SK-N-SH (cell line): ENCODE data around the gene MAP4K3. TPM values are rescaled to one million over a fixed set of nuclear protein-coding genes. Genes with fewer than 3 reads are reported as not detected.

Source experiments
- CTCF ChIA-PET: fragments of 300-600, 350-600 bp; formaldehyde crosslinking; extraction: SDS; loops from one replicate; lab custom pipeline; 2021; lab: Yijun Ruan, JAX
- POLR2A ChIA-PET: fragments of 350-600 bp; sonication (Branson Sonifier 250); formaldehyde crosslinking; extraction: SDS; loops from one replicate; lab custom pipeline; 2020; ENCODE audit warnings: antibody characterized with exemption, inconsistent platforms; lab: Yijun Ruan, JAX
- DNase-seq: peaks from one replicate; pipeline ENCODE4 v3.0.0; 2012
- H2AFZ ChIP-seq: fragments of 200-600 bp; sonication (generic); 2 replicates; pipeline ENCODE4 v1.8.1; 2016; ENCODE audit warnings: antibody characterized with exemption, mild to moderate bottlenecking, low read depth
- H3F3A ChIP-seq: fragments of 200-600 bp; sonication (generic); replicated peaks from 2 replicates; pipeline ENCODE3; 2016; ENCODE audit warnings: antibody characterized with exemption, mild to moderate bottlenecking; ENCODE audit not compliant: insufficient read depth
- H3K27ac ChIP-seq, 2 experiments: fragments of 200-500 bp in 1 of 2; fragments of 200-600 bp in 1 of 2; sonication (Bioruptor generic) in 1 of 2; sonication (generic), shearing (Covaris generic) in 1 of 2; 2 replicates each; pipeline versions ENCODE4 v1.5.1 to v1.6.1; 2014 to 2016; ENCODE audit warnings: low read depth in 2 of 2, inconsistent platforms in 1 of 2, low read length in 1 of 2, mild to moderate bottlenecking in 1 of 2, mixed read lengths in 1 of 2
- H3K27me3 ChIP-seq: fragments of 200-600 bp; sonication (generic), shearing (Covaris generic); 2 replicates; pipeline ENCODE4 v1.6.1; 2016; ENCODE audit warnings: mixed run types; ENCODE audit not compliant: insufficient read depth
- H3K36me3 ChIP-seq, 2 experiments: fragments of 200-500 bp in 1 of 2; fragments of 200-600 bp in 1 of 2; sonication (Bioruptor generic) in 1 of 2; sonication (generic) in 1 of 2; replicated peaks in 1 of 2; 2 replicates each; pipeline versions ENCODE3 to v1.5.1; 2014 to 2016; ENCODE audit warnings: low read length in 1 of 2, mild to moderate bottlenecking in 1 of 2; ENCODE audit not compliant: insufficient read depth in 2 of 2, control insufficient read depth in 1 of 2
- H3K4me1 ChIP-seq, 2 experiments: fragments of 200-500 bp in 1 of 2; fragments of 200-600 bp in 1 of 2; sonication (Bioruptor generic) in 1 of 2; sonication (generic), shearing (Covaris generic) in 1 of 2; 2 replicates each; pipeline versions ENCODE4 v1.5.1 to v1.6.1; 2014 to 2016; ENCODE audit warnings: low read depth in 1 of 2, low read length in 1 of 2, mixed run types in 1 of 2; ENCODE audit not compliant: insufficient read depth in 2 of 2, control insufficient read depth in 1 of 2
- H3K4me2 ChIP-seq: fragments of 200-600 bp; sonication (generic), shearing (Covaris generic); 2 replicates; pipeline ENCODE4 v1.6.1; 2017; ENCODE audit warnings: mixed run types
- H3K4me3 ChIP-seq, 2 experiments: fragments of 200-500 bp in 1 of 2; fragments of 200-600 bp in 1 of 2; sonication (Bioruptor generic) in 1 of 2; sonication (generic), shearing (Covaris generic) in 1 of 2; 2 replicates each; pipeline versions ENCODE4 v1.5.1 to v1.8.1; 2014 to 2016; ENCODE audit warnings: low read depth in 2 of 2, inconsistent platforms in 1 of 2, low read length in 1 of 2, mild to moderate bottlenecking in 1 of 2, mixed read lengths in 1 of 2, moderate library complexity in 1 of 2
- H3K79me2 ChIP-seq: fragments of 200-600 bp; sonication (generic); 2 replicates; pipeline ENCODE4 v1.8.1; 2017; ENCODE audit warnings: mild to moderate bottlenecking; ENCODE audit not compliant: insufficient read depth
- H3K9ac ChIP-seq: fragments of 200-600 bp; sonication (generic); 2 replicates; pipeline ENCODE4 v1.6.1; 2017; ENCODE audit warnings: mixed run types
- H3K9me2 ChIP-seq: fragments of 200-600 bp; sonication (generic); 2 replicates; pipeline ENCODE4 v1.6.1; 2017; ENCODE audit warnings: mixed run types
- H3K9me3 ChIP-seq: fragments of 200-600 bp; sonication (generic); 2 replicates; pipeline ENCODE4 v1.6.1; 2017; ENCODE audit warnings: mixed run types, mild to moderate bottlenecking, moderate library complexity
- H4K20me1 ChIP-seq: fragments of 200-600 bp; sonication (generic); 2 replicates; pipeline ENCODE4 v1.6.1; 2017; ENCODE audit warnings: mild to moderate bottlenecking, mixed run types; ENCODE audit not compliant: insufficient read depth
- EP300 ChIP-seq, 2 experiments: IDR thresholded peaks; 2 replicates each; pipeline versions ENCODE4 v1.4.0 to v1.6.1; 2012; ENCODE audit warnings: borderline replicate concordance in 1 of 2, low read depth in 1 of 2, low read length in 1 of 2
- FOXM1 ChIP-seq: IDR thresholded peaks from 2 replicates; pipeline ENCODE4 v1.4.0; 2012; ENCODE audit warnings: low read depth, mild to moderate bottlenecking
- GATA2 ChIP-seq: sonication (generic); formaldehyde crosslinking; IDR thresholded peaks from 2 replicates; pipeline ENCODE4 v1.5.0; 2020; ENCODE audit warnings: mild to moderate bottlenecking, missing genetic modification reagents
- IRF3 ChIP-seq: fragments of 150-350 bp; IDR thresholded peaks from 2 replicates; pipeline ENCODE4 v1.6.1; 2016; ENCODE audit warnings: mild to moderate bottlenecking, low read depth, low read length
- MEF2A ChIP-seq: IDR thresholded peaks from 2 replicates; pipeline ENCODE4 v1.4.0; 2012; ENCODE audit warnings: low read depth, borderline replicate concordance
- NFIC ChIP-seq: IDR thresholded peaks from 2 replicates; pipeline ENCODE4 v1.4.0; 2012; ENCODE audit warnings: borderline replicate concordance
- NRF1 ChIP-seq: IDR thresholded peaks from 2 replicates; pipeline ENCODE4 v1.6.1; 2012; ENCODE audit warnings: low read depth, mild to moderate bottlenecking, low read length
- REST ChIP-seq: IDR thresholded peaks from 2 replicates; pipeline ENCODE4 v1.6.1; 2012; ENCODE audit warnings: mild to moderate bottlenecking, low read depth, low read length, moderate library complexity
- TAF1 ChIP-seq: IDR thresholded peaks from 2 replicates; pipeline ENCODE4 v1.6.1; 2012; ENCODE audit warnings: low read depth, mild to moderate bottlenecking, low read length, moderate library complexity, borderline replicate concordance
- USF2 ChIP-seq: fragments of 150-350 bp; IDR thresholded peaks from 2 replicates; pipeline ENCODE4 v1.6.1; 2017; ENCODE audit warnings: antibody characterized with exemption, low read length, low read depth, borderline replicate concordance
- WGBS: methylation state at CpG from one replicate; pipeline ENCODE4 v1.1.6; 2017; ENCODE audit warnings: low lambda C conversion rate; 5-methylcytosine and 5-hydroxymethylcytosine counted together
- polyA plus RNA-seq, 3 experiments: library from polyadenylated mRNA; depleted of rRNA; stranded (reverse); fragments of >200 nt; gene quantifications; 2 replicates each; pipeline ENCODE4 v1.2.3, GENCODE V29; 2012

MAP4K3 gene
- polyA plus RNA-seq, 1 of the 3 experiments (the other 2 are of a cell fraction) = 8.8 TPM

GRCh38 chr2:39216346-39217191 lies 220.5 kb downstream of the MAP4K3 start:
- Histone ChIP-seq H2AFZ (no peak overlapping the region), H3K4me3 (no peak overlapping the region)
- CTCF ChIA-PET = interaction anchor here (1.5 kb wide), 1 partner anchor 157 kb away, joined by 6 read pairs; no protein-coding TSS in a partner anchor

More at GRCh38 chr2:39216346-39217191, 220.5 kb downstream of the MAP4K3 start:
- Histone ChIP-seq H3K79me2 (no peaks in the 10 kb centered on the region), H3K9me2 (no peaks in the 10 kb centered on the region), H3K27ac (no peak overlapping the region), H3K4me1 (peaks cover 0 to 3% of the 10 kb centered on the region in 2 experiments; a peak in 1 of 4 replicates), H4K20me1 (no peaks in the 10 kb centered on the region), H3K9ac (no peak overlapping the region), H3K36me3 (no peaks in the 10 kb centered on the region), H3F3A (no peaks in the 10 kb centered on the region), H3K9me3 (no peaks in the 10 kb centered on the region), H3K27me3 (no peaks in the 10 kb centered on the region), H3K4me2 (no peak overlapping the region)
- no peak for DNase-seq
- 85% methylated on average over 12 of the region's 12 CpGs for WGBS
- POLR2A ChIA-PET = no interaction called here
- TF ChIP-seq MEF2A = no peak
- no peak for TF ChIP-seq NFIC
- TF ChIP-seq GATA2 (CRISPR knock-in tag) = no peak
- no peak for TF ChIP-seq IRF3
- TF ChIP-seq USF2 = no peak
- no peak for TF ChIP-seq REST
- TF ChIP-seq EP300 (IDR thresholded peaks at IDR 0.05; ENCODE audit: borderline replicate concordance in 1 of 2, low read depth in 1 of 2, low read length in 1 of 2) = no peak
- no peak for TF ChIP-seq FOXM1
- no peak for TF ChIP-seq TAF1
- no peak for TF ChIP-seq NRF1
